HepG2 (cell line): ENCODE measurements around the gene ISCU. TPM values are rescaled to one million over a fixed set of nuclear protein-coding genes. Genes with fewer than 3 reads are reported as not detected.

Source experiments
- ATAC-seq: fragments of 200-7000 bp; cut with Tn5 transposase; 3 replicates; pipeline ENCODE4 v1.9.1; 2020; ENCODE audit warnings: mild to moderate bottlenecking, moderate library complexity
- BruUV-seq: library from RNA; stranded (reverse); fragments of 400-500 nt; replicated peaks from 2 replicates; lab custom pipeline; 2021; lab: Mats Ljungman, UMichigan
- CTCF ChIA-PET: fragments of 300-600 bp; formaldehyde crosslinking; extraction: SDS; loops from one replicate; lab custom pipeline; 2021; ENCODE audit warnings: low total read pairs, inconsistent platforms, low intra/inter-chr PET ratio; lab: Yijun Ruan, JAX
- POLR2A ChIA-PET: fragments of 350-600 bp; sonication (Branson Sonifier 250); formaldehyde crosslinking; loops from one replicate; lab custom pipeline; 2020; ENCODE audit warnings: antibody characterized with exemption, inconsistent platforms; lab: Yijun Ruan, JAX
- DNase-seq: peaks from one replicate; pipeline ENCODE4 v3.0.0-alpha.2; 2015; ENCODE audit warnings: low spot score
- FAIRE-seq: peaks from 3 replicates; lab custom pipeline; 2011; peaks lifted over from hg19 to GRCh38; lab: Jason Lieb, UNC
- H2AFZ ChIP-seq: one replicate; pipeline ENCODE4 v1.6.1; 2011; ENCODE audit warnings: low read length, inconsistent platforms
- H3K27ac ChIP-seq: fragments of 300-600 bp; 3 replicates; pipeline ENCODE4 v1.8.0; 2011; ENCODE audit warnings: mixed run types, mild to moderate bottlenecking, mixed read lengths, low read length, inconsistent platforms; ENCODE audit not compliant: insufficient read depth; ENCODE audit errors: extremely low read length
- H3K27me3 ChIP-seq, 2 experiments: fragments of 200-600 bp in 1 of 2; 2 replicates in 1 of 2; 3 replicates in 1 of 2; pipeline versions ENCODE4 v1.6.0 to v1.8.0; 2011; ENCODE audit warnings: low read length in 2 of 2, mild to moderate bottlenecking in 2 of 2, moderate library complexity in 2 of 2, inconsistent platforms in 1 of 2; ENCODE audit not compliant: insufficient read depth in 2 of 2, control insufficient read depth in 1 of 2
- H3K36me3 ChIP-seq, 2 experiments: fragments of 200-600 bp in 1 of 2; replicated peaks in 1 of 2; 2 replicates in 1 of 2; 3 replicates in 1 of 2; pipeline versions ENCODE4 v1.5.1 to v1.8.0; 2011; ENCODE audit warnings: low read length in 2 of 2, inconsistent platforms in 1 of 2; ENCODE audit not compliant: insufficient read depth in 2 of 2, control insufficient read depth in 1 of 2
- H3K4me1 ChIP-seq: 2 replicates; pipeline ENCODE4 v1.5.1; 2012; ENCODE audit warnings: low read length, inconsistent platforms; ENCODE audit not compliant: insufficient read depth
- H3K4me2 ChIP-seq: 2 replicates; pipeline ENCODE4 v1.6.0; 2011; ENCODE audit warnings: low read depth, low read length, inconsistent platforms
- H3K4me3 ChIP-seq, 3 experiments: fragments of 200-600 bp in 1 of 3; sonication (generic), shearing (Covaris generic) in 1 of 3; replicated peaks in 1 of 3; 2 replicates each; pipeline ENCODE4 v1.5.1; 2011 to 2016; ENCODE audit warnings: low read length in 3 of 3, inconsistent platforms in 2 of 3, low read depth in 2 of 3, mild to moderate bottlenecking in 2 of 3, control low read depth in 1 of 3, mixed read lengths in 1 of 3; ENCODE audit not compliant: insufficient read depth in 1 of 3
- H3K79me2 ChIP-seq: one replicate; pipeline ENCODE4 v1.6.1; 2011; ENCODE audit warnings: low read length, inconsistent platforms; ENCODE audit not compliant: insufficient read depth
- H3K9ac ChIP-seq: 2 replicates; pipeline ENCODE4 v1.6.0; 2011; ENCODE audit warnings: mild to moderate bottlenecking, low read depth, low read length, inconsistent platforms; ENCODE audit not compliant: insufficient read depth
- H3K9me3 ChIP-seq: 2 replicates; pipeline ENCODE4 v1.5.1; 2012; ENCODE audit warnings: mild to moderate bottlenecking, low read length
- H4K20me1 ChIP-seq: 2 replicates; pipeline ENCODE4 v1.6.0; 2011; ENCODE audit warnings: inconsistent platforms, mild to moderate bottlenecking, low read length, moderate library complexity; ENCODE audit not compliant: insufficient read depth
- DDIT3 ChIP-seq: sonication (generic); formaldehyde crosslinking; IDR thresholded peaks from 2 replicates; pipeline ENCODE4 v1.4.0; 2020; ENCODE audit warnings: mild to moderate bottlenecking, missing genetic modification reagents
- DMAP1 ChIP-seq: IDR thresholded peaks from 2 replicates; pipeline ENCODE4 v1.6.1; 2016
- GMEB2 ChIP-seq: IDR thresholded peaks from 2 replicates; pipeline ENCODE4 v1.6.1; 2016; ENCODE audit warnings: missing biosample characterization, missing genetic modification reagents, low read depth
- HMGXB3 ChIP-seq: sonication (generic); formaldehyde crosslinking; IDR thresholded peaks from 2 replicates; pipeline ENCODE4 v1.4.0; 2020; ENCODE audit warnings: missing genetic modification reagents, borderline replicate concordance
- MXI1 ChIP-seq: IDR thresholded peaks from 3 replicates; pipeline ENCODE4 v1.6.1; 2012; ENCODE audit warnings: low read depth, low read length, inconsistent platforms, borderline replicate concordance
- NR2F1 ChIP-seq, 2 experiments: fragments of 450-650 bp in 1 of 2; formaldehyde crosslinking in 1 of 2; IDR thresholded peaks; 2 replicates each; pipeline versions ENCODE4 v1.5.0 to v1.6.1; 2016 to 2020; ENCODE audit warnings: mild to moderate bottlenecking in 1 of 2, missing compliant biosample characterization in 1 of 2, missing genetic modification reagents in 1 of 2, moderate library complexity in 1 of 2
- RARG ChIP-seq: sonication (generic); formaldehyde crosslinking; IDR thresholded peaks from 2 replicates; pipeline ENCODE4 v1.4.0; 2020; ENCODE audit warnings: low read depth, mild to moderate bottlenecking, missing genetic modification reagents
- RBAK ChIP-seq: sonication (generic); formaldehyde crosslinking; IDR thresholded peaks from 2 replicates; pipeline ENCODE4 v1.5.1; 2020; ENCODE audit warnings: mild to moderate bottlenecking, missing genetic modification reagents
- SMC3 ChIP-seq: IDR thresholded peaks from 2 replicates; pipeline ENCODE4 v1.6.1; 2011; ENCODE audit warnings: low read length, improper control_type of control experiment
- SMYD3 ChIP-seq: sonication (generic); formaldehyde crosslinking; IDR thresholded peaks from 2 replicates; pipeline ENCODE4 v1.8.1; 2023; ENCODE audit warnings: mild to moderate bottlenecking, missing genetic modification reagents
- ZMYM3 ChIP-seq: sonication (generic); formaldehyde crosslinking; IDR thresholded peaks from 2 replicates; pipeline ENCODE4 v1.5.1; 2020; ENCODE audit warnings: mild to moderate bottlenecking, missing genetic modification reagents
- ZNF382 ChIP-seq: sonication (generic); formaldehyde crosslinking; IDR thresholded peaks from 2 replicates; pipeline ENCODE4 v1.5.0; 2020; ENCODE audit warnings: missing genetic modification reagents, mild to moderate bottlenecking, borderline replicate concordance
- ZNF383 ChIP-seq: sonication (generic); formaldehyde crosslinking; IDR thresholded peaks from 2 replicates; pipeline ENCODE4 v1.4.0; 2020; ENCODE audit warnings: missing genetic modification reagents, mild to moderate bottlenecking, borderline replicate concordance
- ZNF770 ChIP-seq: sonication (generic); formaldehyde crosslinking; IDR thresholded peaks from 2 replicates; pipeline ENCODE4 v1.5.0; 2020; ENCODE audit warnings: mild to moderate bottlenecking, missing genetic modification reagents
- ZNF790 ChIP-seq: sonication (generic); formaldehyde crosslinking; IDR thresholded peaks from 2 replicates; pipeline ENCODE4 v1.8.0; 2022; ENCODE audit warnings: missing genetic modification reagents, mild to moderate bottlenecking, borderline replicate concordance
- ZNF841 ChIP-seq: sonication (generic); formaldehyde crosslinking; IDR thresholded peaks from 2 replicates; pipeline ENCODE4 v1.8.1; 2023; ENCODE audit warnings: missing genetic modification reagents, borderline replicate concordance
- ZNF878 ChIP-seq: sonication (generic); formaldehyde crosslinking; IDR thresholded peaks from 2 replicates; pipeline ENCODE4 v1.8.1; 2023; ENCODE audit warnings: mild to moderate bottlenecking, missing genetic modification reagents, moderate library complexity
- WGBS: methylation state at CpG from one replicate; pipeline ENCODE4 v1.1.6; 2017; ENCODE audit warnings: low lambda C conversion rate; 5-methylcytosine and 5-hydroxymethylcytosine counted together
- in situ Hi-C: cut with HindIII; loops from 2 replicates; pipeline ENCODE4 v1.10.0; 2017; ENCODE audit warnings: low pct_unique_long_range_greater_than_20kb; ENCODE audit not compliant: extremely low pct_ligation_motif_present
- intact Hi-C: fragments of 100-400 bp; cut with micrococcal nuclease; formaldehyde crosslinking; loops from one replicate; pipeline ENCODE4 v1.10.0; 2022; ENCODE audit not compliant: unreplicated experiment
- polyA plus RNA-seq, 8 experiments: library from polyadenylated mRNA; depleted of rRNA in 3 of 8; stranded (reverse) in 7 of 8; unstranded in 1 of 8; fragments of >200 nt; fragmentation: Illumina TruSeq in 4 of 8; extraction: Trizol in 4 of 8; gene quantifications; 2 replicates each; pipeline versions ENCODE4 v1.2.1 to v1.2.3, GENCODE V29; 2011 to 2016; ENCODE audit warnings: low read depth in 4 of 8, missing spikeins in 1 of 8, mixed read lengths in 1 of 8; ENCODE audit not compliant: insufficient read depth in 1 of 8
- total RNA-seq, 5 experiments: library from RNA; depleted of rRNA; stranded (reverse); fragments of >200 nt; fragmentation: Illumina TruSeq; extraction: Trizol; gene quantifications; 2 replicates each; pipeline ENCODE4 v1.2.3, GENCODE V29; 2016; ENCODE audit warnings: low read depth in 1 of 5

ISCU gene
- total and polyA plus RNA-seq, 2 of the 13 experiments (the other 11 are each of a cell fraction or from before 2014, with no cell fraction given), result 94.4 to 107 TPM

GRCh38 chr12:108611884-108612415, 49.6 kb downstream of the ISCU start:
- H3K4me3 ChIP-seq, result no peak overlapping the region
- peak; percentile 47 for ATAC-seq
- in situ Hi-C loops, result no loop called here
- H3K4me2 ChIP-seq, result peak overlapping the region; percentile 34; the same call in 1 of the 2 replicates
- no peaks in the 10 kb centered on the region for H4K20me1 ChIP-seq
- peaks cover 0 to 22% of the 10 kb centered on the region in 2 experiments; a peak in 4 of 5 replicates for H3K27me3 ChIP-seq
- ChIA-PET POLR2A (no interaction called here), CTCF (no interaction called here)
- peak; percentile 44 for DNase-seq
- WGBS, result 11% methylated on average over 5 of the region's 5 CpGs
- peak; percentile 23 for FAIRE-seq
- intact Hi-C loops, result no loop called here
- no peak overlapping the region for H3K9ac ChIP-seq
- BruUV-seq, result no TSS peak
- H3K27ac ChIP-seq, result no peak overlapping the region
- H3K36me3 ChIP-seq, result no peaks in the 10 kb centered on the region
- H3K4me1 ChIP-seq, result peaks cover 12% of the 10 kb centered on the region
- no peak overlapping the region for H2AFZ ChIP-seq
- no peaks in the 10 kb centered on the region for H3K79me2 ChIP-seq
- H3K9me3 ChIP-seq, result no peaks in the 10 kb centered on the region
- TF ChIP-seq DMAP1 (CRISPR knock-in tag) (no peak), ZNF878 (CRISPR knock-in tag) (no peak), ZNF382 (CRISPR knock-in tag) (no peak), ZNF770 (CRISPR knock-in tag) (no peak), SMYD3 (CRISPR knock-in tag) (no peak), ZNF790 (no peak), NR2F1 (CRISPR knock-in tag; IDR thresholded peaks at IDR 0.05) (no peak), ZMYM3 (CRISPR knock-in tag) (peak; percentile 39; the same call in 1 of the 2 replicates), SMC3 (peak; percentile 20; the same call in 1 of the 2 replicates), ZNF841 (CRISPR knock-in tag) (no peak), MXI1 (no peak), RARG (CRISPR knock-in tag) (no peak), HMGXB3 (no peak), ZNF383 (CRISPR knock-in tag) (no peak), GMEB2 (CRISPR knock-in tag) (no peak), RBAK (no peak), DDIT3 (CRISPR knock-in tag) (no peak)
